Spleen (tissue), 11 donors: ENCODE measurements around the gene S1PR5. TPM values are rescaled to one million over a fixed set of nuclear protein-coding genes. Genes with fewer than 3 reads are reported as not detected.

ENCODE experiments used
- DNase-seq: peaks from one replicate; pipeline ENCODE4 v3.0.0-alpha.2; 2020
- H3K27ac ChIP-seq, 8 donors: fragments of 200-600 bp; sonication (generic) in 7 of 8; 1 replicate in 4 of 8; 2 replicates in 4 of 8; pipeline versions ENCODE4 v1.5.0 to v1.8.0; 2016 to 2021; ENCODE audit warnings: inconsistent platforms in 4 of 8, mild to moderate bottlenecking in 4 of 8, moderate library complexity in 1 of 8
- H3K27me3 ChIP-seq, 7 donors: fragments of 200-600 bp; sonication (generic) in 6 of 7; replicated peaks in 1 of 7; 1 replicate in 4 of 7; 2 replicates in 3 of 7; pipeline versions ENCODE4 v1.5.0 to v1.8.0; 2016 to 2021; ENCODE audit warnings: inconsistent platforms in 3 of 7, mild to moderate bottlenecking in 1 of 7
- H3K36me3 ChIP-seq, 6 donors: fragments of 200-600 bp; sonication (generic) in 5 of 6; 1 replicate in 4 of 6; 2 replicates in 2 of 6; pipeline versions ENCODE4 v1.5.0 to v1.8.0; 2016 to 2021; ENCODE audit warnings: inconsistent platforms in 2 of 6
- H3K4me1 ChIP-seq, 6 donors: fragments of 200-600 bp; sonication (generic) in 5 of 6; 1 replicate in 3 of 6; 2 replicates in 3 of 6; pipeline versions ENCODE4 v1.5.0 to v1.8.0; 2016 to 2021; ENCODE audit warnings: inconsistent platforms in 3 of 6
- H3K4me3 ChIP-seq, 8 donors: fragments of 200-600 bp; sonication (generic) in 7 of 8; 1 replicate in 4 of 8; 2 replicates in 4 of 8; pipeline versions ENCODE4 v1.5.0 to v1.8.0; 2016 to 2021; ENCODE audit warnings: inconsistent platforms in 4 of 8, mild to moderate bottlenecking in 4 of 8, moderate library complexity in 2 of 8
- H3K9me3 ChIP-seq, 8 donors: fragments of 200-600 bp; sonication (generic) in 7 of 8; 1 replicate in 4 of 8; 2 replicates in 4 of 8; pipeline versions ENCODE4 v1.5.0 to v1.8.0; 2016 to 2021; ENCODE audit warnings: inconsistent platforms in 4 of 8
- CTCF ChIP-seq, 11 experiments: fragments of 200-600 bp in 7 of 11; fragments of 450-650 bp in 4 of 11; sonication (generic) in 4 of 11; IDR thresholded peaks in 8 of 11; conservative IDR thresholded peaks in 3 of 11; 1 replicate in 7 of 11; 2 replicates in 4 of 11; pipeline versions ENCODE4 v1.4.0 to v1.8.0; 2016 to 2021; ENCODE audit warnings: antibody characterized with exemption in 11 of 11, inconsistent platforms in 4 of 11, mild to moderate bottlenecking in 1 of 11
- POLR2A ChIP-seq, 3 donors: fragments of 450-650 bp; IDR thresholded peaks; one replicate each; pipeline ENCODE4 v1.5.1; 2017; ENCODE audit warnings: antibody characterized with exemption in 3 of 3, mild to moderate bottlenecking in 1 of 3
- POLR2AphosphoS5 ChIP-seq, 3 donors: sonication (generic); formaldehyde crosslinking; IDR thresholded peaks; one replicate each; pipeline ENCODE4 v1.5.1; 2017; ENCODE audit warnings: antibody characterized with exemption in 3 of 3
- WGBS, 5 donors: extraction: QIAGEN DNeasy Blood & Tissue Kit in 3 of 5; methylation state at CpG; one replicate each; pipeline versions ENCODE4 v1.1.5 to v1.1.7; 2013 to 2018; 5-methylcytosine and 5-hydroxymethylcytosine counted together
- intact Hi-C: fragments of 100-400 bp; cut with DNase I; formaldehyde crosslinking; loops from one replicate; pipeline ENCODE4 v1.15.0; 2023; ENCODE audit warnings: low total_unique reads
- polyA plus RNA-seq, 3 donors: library from polyadenylated mRNA; stranded (reverse); fragments of 200-250 nt; gene quantifications; one replicate each; pipeline ENCODE4 v1.2.1, GENCODE V29; 2013
- total RNA-seq, 7 donors: library from RNA; depleted of rRNA in 3 of 7; stranded (reverse); fragments of >200 nt in 3 of 7; fragmentation: NEBNext Ultra II Directional in 4 of 7; extraction: Animal tissue kit (Norgen Biotek cat#: 25700) in 4 of 7; gene quantifications; one replicate each; pipeline versions ENCODE4 v1.1.0 to v1.2.1, GENCODE V29; 2016 to 2021
- donor health status: healthy with polysubstance abuse.
- donor health status: DM: no; HTN: no; CAD: no; lungs with moderate emphysema.
- donor health status: DM: no; HTN: no; CAD: no.
- donor health status: Bipolar disorder and iron deficiency.
- donor health status: healthy.
- donor health status: DM: no; HTN: no; CAD: no.
- donor health status: DM: yes; HTN: yes; CAD: no.

S1PR5 gene
- total and polyA plus RNA-seq, 10 donors: 0.52 to 21.2 (median 6.0) TPM

GRCh38 chr19:10557603-10558197 is 40.5 kb upstream of the S1PR5 start:
- Histone ChIP-seq H3K4me3 (no peak overlapping the region), H3K27ac (no peak overlapping the region), H3K27me3 (no peaks in the 10 kb centered on the region), H3K36me3 (peaks cover 0 to 100% (median 90%) of the 10 kb centered on the region in 6 donors), H3K4me1 (peaks cover 19 to 55% (median 33%) of the 10 kb centered on the region in 6 donors), H3K9me3 (no peaks in the 10 kb centered on the region)
- TF ChIP-seq POLR2AphosphoS5 (IDR thresholded peaks at IDR 0.05) (peak in 1 of 3 donors; percentile 66), POLR2A (IDR thresholded peaks at IDR 0.05) (no peak), CTCF (IDR thresholded peaks at IDR 0.05 in 8 of 11, conservative IDR thresholded peaks at IDR 0.05 in 3 of 11) (no peak)
- 95 to 97% (median 95%) methylated on average over 33 of the region's 33 CpGs for WGBS, 5 donors
- intact Hi-C loops: no loop called here
- no peak for DNase-seq

- Histone ChIP-seq H3K9me3 (no peaks in the 10 kb centered on the region), H3K4me1 (peaks cover 23 to 63% (median 42%) of the 10 kb centered on the region in 6 donors), H3K27me3 (no peaks in the 10 kb centered on the region), H3K27ac (peak overlapping the region in 6 of 8 donors; percentile 4 to 87 (median 72)), H3K4me3 (no peak overlapping the region), H3K36me3 (peaks cover 0 to 100% (median 96%) of the 10 kb centered on the region in 6 donors)
- intact Hi-C loops: no loop called here
- no peak for TF ChIP-seq POLR2A (IDR thresholded peaks at IDR 0.05)
- no peak for TF ChIP-seq CTCF (IDR thresholded peaks at IDR 0.05 in 8 of 11, conservative IDR thresholded peaks at IDR 0.05 in 3 of 11)
- no peak for TF ChIP-seq POLR2AphosphoS5 (IDR thresholded peaks at IDR 0.05)
- WGBS, 5 donors: 47 to 64% (median 55%) methylated on average over 7 of the region's 7 CpGs
- DNase-seq: no peak
These were observed 38.3 kb upstream of the S1PR5 start for GRCh38 chr19:10555610-10555973.

GRCh38 chr19:10554760-10555609 is 37.7 kb upstream of the S1PR5 start:
- TF ChIP-seq POLR2AphosphoS5 (IDR thresholded peaks at IDR 0.05) (peak in 1 of 3 donors; percentile 57), POLR2A (IDR thresholded peaks at IDR 0.05) (no peak), CTCF (IDR thresholded peaks at IDR 0.05 in 8 of 11, conservative IDR thresholded peaks at IDR 0.05 in 3 of 11) (no peak)
- 86 to 90% (median 88%) methylated on average over 25 to 30 of the region's 30 CpGs for WGBS, 5 donors
- Histone ChIP-seq H3K27me3 (no peaks in the 10 kb centered on the region), H3K4me3 (no peak overlapping the region), H3K36me3 (peaks cover 0 to 100% (median 96%) of the 10 kb centered on the region in 6 donors), H3K27ac (peak overlapping the region in 7 of 8 donors; percentile 4 to 87 (median 71)), H3K4me1 (peaks cover 23 to 68% (median 42%) of the 10 kb centered on the region in 6 donors), H3K9me3 (no peaks in the 10 kb centered on the region)
- intact Hi-C loops: no loop called here
- no peak for DNase-seq

- Histone ChIP-seq H3K27ac (peak overlapping the region; percentile 43 to 87 (median 69)), H3K27me3 (no peaks in the 10 kb centered on the region), H3K9me3 (no peaks in the 10 kb centered on the region), H3K4me1 (peaks cover 23 to 73% (median 42%) of the 10 kb centered on the region in 6 donors), H3K4me3 (peak overlapping the region in 2 of 8 donors; percentile 10 to 22), H3K36me3 (peaks cover 0 to 100% (median 96%) of the 10 kb centered on the region in 6 donors)
- peak; percentile 92 for DNase-seq
- intact Hi-C loops: no loop called here
- TF ChIP-seq POLR2AphosphoS5 (IDR thresholded peaks at IDR 0.05) (peak; percentile 49 to 82 (median 70)), CTCF (IDR thresholded peaks at IDR 0.05 in 8 of 11, conservative IDR thresholded peaks at IDR 0.05 in 3 of 11) (no peak)
- WGBS, 5 donors: 9 to 41% (median 20%) methylated on average over 9 to 12 of the region's 12 CpGs
These were observed 36.7 kb upstream of the S1PR5 start for GRCh38 chr19:10553943-10554381.
